ENCODE results near the gene GRM1.

Gene GRM1

DNA sequence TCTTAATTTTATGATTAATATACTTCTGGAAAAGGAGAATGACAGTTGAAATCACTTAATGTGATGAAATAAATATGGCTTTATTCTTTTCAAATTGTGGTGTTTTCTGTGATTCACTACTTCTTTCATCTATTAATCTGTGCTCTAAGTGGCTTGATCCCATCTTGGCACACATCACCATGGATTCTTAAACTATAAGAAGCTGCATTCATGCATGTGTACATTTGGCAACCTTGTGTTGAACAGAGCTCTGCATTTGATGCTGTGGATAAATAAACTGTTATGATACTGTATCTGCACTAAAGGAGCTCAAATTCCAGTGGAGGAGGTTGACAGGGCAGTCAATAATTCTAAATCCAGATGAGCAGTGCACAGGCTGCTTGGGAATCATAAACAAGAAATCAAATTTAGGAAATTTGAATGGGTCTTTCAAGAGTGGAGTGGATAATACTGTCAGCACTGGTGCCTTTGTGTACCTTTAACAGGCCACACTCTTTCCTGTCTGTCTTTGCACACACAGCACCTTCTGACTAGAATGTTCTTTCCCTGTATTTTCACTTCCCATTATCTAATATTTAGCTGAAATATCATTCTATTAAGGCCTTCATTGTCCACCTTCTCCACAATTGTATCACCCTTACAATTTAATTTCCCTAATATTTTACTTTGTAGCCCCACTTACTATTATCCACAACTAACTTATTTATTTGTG, 252.9 kb downstream of the GRM1 start:
- DNase-seq, result no peak

DNA sequence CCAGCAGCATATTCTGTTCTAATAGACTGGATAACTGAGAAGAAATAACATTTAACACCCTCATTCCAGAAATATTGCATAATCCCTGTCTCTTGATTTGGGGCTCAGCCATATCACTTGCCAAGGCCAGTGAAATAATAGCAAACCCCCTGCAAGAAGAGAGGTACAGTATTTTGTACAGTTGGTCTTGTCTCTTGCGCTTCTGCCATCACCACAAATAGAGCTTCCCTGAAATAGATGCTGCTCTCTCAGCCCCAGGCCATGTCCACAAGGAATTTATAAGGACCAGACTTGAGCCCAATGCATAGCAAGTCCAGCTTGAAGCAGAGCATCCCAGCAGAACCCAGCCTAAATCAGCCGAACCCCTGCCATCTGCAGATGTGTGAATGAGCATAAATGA, 254.0 kb downstream of the GRM1 start:
- DNase-seq, result no peak

DNA sequence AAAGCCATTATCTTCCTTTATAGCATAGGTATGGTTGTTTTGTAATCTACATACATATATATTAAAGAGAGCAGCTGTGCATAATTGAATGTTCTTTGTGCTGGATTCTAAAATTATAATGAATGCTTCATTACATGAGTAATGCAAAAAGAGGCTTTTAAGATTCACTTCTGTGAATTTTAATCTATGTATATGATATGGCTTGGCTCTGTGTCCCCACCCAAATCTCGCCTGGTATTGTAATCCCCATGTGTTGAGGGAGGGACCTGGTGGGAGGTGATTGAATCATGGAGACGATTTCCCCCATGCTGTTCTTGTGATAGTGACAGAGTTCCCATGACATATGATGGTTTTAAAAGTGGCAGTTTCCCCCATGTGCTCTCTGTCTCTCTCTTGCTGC, 255.4 kb downstream of the GRM1 start:
- DNase-seq, result no peak

DNA sequence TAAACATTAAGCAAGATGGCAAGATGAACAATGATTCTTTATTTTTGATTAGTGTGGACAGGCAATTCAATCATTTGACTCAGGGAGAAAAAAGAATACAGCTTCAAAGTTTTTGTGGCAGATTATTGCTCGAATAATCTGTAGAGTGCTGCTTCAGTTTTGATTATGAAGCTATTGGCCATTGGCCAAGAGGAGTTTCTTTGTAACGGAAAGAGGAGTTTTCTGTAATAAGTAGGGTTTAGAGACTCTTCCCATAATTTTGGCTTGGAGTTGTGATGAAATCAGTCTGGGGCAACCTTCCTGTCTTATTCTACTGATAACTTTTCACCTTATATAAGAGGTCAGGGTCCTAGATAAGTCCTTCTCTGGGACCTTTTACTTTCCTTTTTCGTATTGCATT, 258.1 kb downstream of the GRM1 start:
- DNase-seq, result no peak

DNA sequence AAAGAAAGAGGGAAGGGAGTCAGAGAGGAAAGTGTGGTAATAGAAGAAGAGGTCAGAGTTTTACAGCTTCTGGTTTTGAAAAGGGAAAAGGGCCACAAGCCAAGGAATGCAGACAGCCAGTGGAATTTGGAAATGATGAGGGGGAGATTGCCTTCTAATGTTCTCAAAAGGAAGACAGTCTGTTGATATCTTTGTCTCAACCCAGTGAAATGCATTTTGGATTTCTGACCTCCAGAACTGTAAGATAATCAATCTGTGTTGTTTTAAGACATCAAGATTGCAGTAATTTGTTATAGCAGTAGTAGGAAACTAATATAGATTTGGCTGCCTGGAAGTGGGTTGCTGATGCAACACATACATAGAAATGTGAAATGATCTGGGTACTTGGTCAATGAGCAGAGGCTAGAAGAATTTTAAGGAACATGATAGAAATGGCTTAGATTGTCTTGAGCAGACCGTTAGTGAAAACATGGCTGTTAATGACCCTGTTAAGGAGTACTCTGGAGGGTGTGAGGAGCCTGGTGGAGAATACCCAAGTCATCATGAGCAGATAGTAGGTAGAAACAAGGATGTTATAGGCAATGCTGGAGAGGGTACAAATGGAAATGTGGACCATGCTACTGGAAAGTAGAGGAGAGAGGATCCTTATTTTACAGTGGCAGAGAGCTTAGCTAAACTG, 259.0 kb downstream of the GRM1 start:
- no peak for DNase-seq

DNA sequence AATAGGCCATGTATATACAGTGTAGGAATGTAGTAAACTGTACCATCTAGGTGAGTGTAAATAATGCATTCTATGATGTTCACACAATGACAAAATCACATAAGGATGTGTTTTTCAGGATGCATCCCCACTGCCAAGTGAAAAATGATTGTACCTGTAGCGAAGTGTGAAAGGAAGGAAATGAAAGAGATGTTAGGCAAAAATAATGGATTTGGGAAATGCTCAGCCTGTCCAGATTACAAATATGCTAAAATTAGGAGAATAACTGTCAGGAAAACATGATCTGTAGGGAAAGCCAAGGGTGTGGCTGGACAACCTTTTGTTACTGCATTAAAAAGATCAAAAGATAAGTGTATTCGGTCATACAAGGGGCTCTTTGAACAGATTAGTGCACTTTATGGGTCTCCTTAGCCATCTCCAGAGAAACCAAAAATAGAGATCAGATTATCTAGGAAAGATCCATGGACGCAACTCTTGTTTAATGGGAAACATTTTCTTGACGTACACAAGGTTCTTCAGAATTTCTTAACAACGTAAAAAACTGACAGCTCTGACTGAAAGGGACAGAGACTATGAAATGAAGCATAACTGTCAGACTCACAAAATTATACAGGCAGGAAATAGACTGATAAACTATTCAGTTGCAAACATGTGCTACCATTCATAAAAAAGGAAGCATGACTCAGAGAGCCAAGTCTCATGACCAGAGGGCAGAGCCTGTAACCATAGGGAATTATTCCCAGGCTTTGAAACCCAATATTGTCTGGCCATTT, 261.1 kb downstream of the GRM1 start:
- DNase-seq, result no peak

DNA sequence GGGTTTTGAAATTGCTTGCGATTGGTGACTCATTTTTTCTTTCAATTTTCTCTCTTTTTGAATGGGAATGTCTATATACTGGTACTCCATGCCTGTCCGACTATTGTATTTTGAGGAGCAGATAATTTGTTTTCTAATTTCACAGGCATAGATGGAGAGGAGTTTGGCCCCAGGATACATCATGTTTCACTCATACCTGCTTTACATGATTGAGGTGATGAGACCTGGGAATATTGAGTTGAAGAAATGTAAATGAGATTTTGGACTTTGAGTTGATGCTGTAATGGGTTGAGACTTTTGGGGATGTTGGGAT, 261.7 kb downstream of the GRM1 start:
- no peak for DNase-seq

DNA sequence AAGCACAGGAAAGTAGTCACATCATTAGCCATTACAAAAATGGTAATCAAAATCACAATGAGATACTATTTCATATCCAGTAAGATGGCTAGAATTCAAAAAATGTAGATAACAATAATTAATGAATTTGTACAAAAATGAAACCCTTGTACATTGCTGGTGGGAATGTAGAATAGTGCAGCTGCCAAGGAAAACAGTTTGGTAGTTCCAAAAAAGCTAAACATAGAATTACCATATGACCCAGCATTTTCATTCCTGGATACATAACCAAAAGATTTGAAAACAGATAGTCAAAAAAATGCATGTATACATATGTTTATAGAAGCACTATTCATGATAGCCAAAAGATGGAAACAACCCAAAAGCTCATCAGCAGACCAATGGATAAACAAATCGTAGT, 263.6 kb downstream of the GRM1 start:
- no peak for DNase-seq

DNA sequence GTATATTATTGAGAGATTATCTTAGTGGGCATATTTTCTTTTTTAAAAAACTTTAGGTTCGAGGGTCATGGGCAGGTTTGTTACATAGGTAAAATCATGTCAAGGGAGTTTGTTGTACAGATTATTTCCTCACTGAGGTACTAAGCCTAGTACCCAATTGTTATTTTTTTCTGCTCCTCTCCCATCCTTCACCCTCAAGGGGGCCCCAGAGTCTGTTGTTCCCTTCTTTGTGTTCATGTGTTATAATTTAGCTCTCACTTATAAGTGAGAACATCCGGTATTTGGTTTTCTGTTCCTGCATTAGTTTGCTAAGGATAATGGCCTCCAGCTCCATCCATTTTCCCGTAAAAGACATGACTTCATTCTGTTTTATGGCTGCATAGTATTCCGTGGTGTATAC, 266.8 kb downstream of the GRM1 start:
- no peak for DNase-seq

DNA sequence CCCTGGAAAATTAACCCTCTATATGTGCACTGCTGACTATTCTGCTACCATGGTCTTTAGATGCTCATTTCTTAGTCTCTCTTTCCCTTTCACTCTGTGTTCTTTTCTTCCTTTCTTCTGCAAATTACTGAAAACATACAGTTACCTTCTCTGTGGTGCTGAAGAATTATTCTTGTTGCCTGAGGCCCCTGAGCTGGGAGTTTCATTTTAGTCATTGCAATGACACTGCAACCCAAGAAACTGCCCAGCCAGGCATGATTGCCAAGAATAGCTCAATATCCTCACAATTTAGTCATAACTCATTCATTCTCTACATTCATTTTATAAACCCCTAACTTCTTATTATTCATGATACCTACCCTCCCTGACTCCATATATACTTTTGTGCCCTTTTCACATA, 269.0 kb downstream of the GRM1 start:
- no peak for DNase-seq

DNA sequence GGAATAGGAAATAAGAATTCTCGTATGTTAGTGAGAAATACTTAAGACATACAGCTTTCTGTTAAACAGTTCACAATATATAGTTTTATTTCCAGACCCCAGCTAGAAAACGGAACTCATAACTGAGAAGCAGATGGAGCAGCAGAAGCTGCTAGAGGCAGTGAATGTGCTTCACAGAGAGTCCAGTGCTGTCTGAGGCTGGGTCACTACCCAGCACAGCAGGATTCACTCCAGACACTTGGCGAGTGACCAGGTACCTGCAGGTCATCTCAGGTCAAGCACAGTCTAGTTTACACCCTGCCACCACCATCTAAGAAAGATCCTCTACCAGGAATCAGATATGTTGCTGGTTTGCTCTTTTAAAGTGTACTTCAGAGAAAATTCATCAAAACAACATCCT, 271.7 kb downstream of the GRM1 start:
- DNase-seq, result no peak

DNA sequence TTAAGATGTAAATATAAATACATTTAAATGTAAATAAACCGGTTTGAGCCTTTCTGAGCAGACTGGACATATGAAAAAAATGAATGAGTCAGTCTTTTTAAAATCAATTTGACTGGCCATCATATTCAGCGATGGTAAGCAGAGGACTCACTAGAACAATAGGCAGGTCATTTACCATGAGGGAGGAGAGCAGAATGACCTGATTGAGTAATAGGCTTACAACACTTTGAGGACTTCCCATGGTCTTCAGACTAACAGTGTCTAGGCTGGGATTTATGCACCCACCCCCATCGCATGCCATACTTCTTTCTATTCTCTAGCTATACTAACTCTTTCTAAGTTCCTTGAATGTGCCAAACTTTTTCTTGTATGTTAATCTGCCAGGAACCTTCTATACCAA, 272.9 kb downstream of the GRM1 start:
- DNase-seq, result no peak

DNA sequence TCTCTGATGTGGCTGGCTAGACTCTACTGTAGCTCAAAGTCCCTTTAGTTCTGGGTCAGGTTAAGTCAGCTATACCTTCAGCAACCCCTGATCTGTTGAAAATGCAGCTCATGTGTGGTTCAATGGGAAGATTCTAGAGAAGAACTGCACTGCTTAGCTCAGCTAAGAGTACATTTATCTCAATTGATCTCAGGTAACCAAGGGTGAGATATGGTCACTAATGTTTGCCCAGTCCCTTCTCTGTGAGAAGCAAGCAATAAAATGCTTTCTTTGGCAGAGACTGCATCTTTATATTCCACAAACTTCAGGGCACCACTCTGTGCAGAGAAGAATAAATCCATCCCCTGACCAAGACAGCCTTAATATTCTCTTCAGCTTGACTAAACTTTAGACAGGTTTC, 274.1 kb downstream of the GRM1 start:
- no peak for DNase-seq

DNA sequence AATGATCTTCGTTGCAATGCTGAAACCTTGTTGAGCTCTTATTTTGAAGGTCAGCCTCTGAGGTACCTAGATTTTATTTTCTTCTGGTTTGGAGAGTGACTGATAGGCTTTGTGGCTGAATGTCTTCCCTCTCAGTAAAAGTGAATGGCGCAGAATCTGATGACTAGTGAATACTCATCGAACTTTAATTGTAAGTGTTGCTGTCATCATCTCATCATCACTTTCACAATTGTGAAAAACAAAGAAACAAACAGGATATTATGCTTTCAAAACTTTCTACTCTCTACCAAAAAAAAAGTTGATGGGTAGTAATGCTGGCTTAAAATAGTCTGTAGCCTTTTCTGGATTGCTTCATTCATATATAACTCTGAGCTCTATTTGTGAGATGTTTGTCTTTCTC, 275.3 kb downstream of the GRM1 start:
- DNase-seq, result no peak

DNA sequence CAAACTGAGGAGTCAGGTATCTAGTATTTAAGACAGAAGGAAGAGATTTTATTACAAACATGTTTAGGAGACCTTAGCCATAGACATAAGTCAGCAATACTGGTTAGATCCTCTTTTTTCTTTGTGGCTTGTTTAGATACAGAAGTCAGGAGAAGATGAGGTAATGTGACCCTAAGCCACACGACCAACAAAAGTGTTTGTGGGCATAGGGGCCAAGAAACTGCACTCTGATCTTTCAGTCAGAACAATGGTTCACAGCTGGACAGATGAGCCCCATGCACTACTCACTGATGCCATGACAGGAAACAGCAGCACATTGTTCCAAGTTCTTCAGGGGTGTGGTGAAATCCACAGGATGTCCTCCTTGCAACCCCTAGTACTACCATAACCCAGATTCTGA, 276.2 kb downstream of the GRM1 start:
- no peak for DNase-seq

DNA sequence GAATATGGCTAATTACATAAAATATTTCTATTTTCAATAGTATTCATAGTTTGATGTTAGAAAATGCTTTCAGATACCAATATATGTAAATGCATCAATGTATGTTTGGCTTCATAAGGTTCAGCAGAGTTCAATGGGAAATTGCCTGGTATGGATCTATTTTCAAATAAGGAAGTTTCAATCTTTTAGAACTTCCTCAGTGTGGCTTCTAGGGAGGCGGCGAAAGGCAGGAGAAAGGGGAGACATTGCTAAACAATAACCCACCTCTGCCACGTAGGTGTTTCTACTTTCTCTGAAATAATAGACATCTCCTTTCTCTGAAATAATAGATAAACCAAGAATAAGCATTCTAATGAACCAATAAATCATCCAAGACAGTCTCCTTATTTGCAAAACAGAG, 277.1 kb downstream of the GRM1 start:
- no peak for DNase-seq

DNA sequence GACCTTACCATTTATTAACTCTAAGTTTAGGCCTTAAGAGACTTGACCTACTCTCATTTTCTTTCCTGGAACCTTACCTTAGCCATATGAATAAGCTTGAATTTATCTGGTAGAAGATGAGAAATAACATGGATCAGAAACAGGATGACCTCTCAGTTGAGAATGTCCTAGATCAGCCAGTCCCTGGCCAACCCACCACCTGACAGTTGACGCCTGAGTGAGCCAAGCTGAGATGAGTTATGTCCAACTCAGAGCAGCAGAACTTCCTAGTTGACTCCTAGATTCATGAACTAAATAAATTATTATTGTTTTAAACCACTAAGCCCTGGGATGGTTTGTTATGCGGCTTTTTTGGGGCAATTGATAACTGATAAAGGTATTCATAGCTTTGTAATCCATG, 281.8 kb downstream of the GRM1 start:
- no peak for DNase-seq

DNA sequence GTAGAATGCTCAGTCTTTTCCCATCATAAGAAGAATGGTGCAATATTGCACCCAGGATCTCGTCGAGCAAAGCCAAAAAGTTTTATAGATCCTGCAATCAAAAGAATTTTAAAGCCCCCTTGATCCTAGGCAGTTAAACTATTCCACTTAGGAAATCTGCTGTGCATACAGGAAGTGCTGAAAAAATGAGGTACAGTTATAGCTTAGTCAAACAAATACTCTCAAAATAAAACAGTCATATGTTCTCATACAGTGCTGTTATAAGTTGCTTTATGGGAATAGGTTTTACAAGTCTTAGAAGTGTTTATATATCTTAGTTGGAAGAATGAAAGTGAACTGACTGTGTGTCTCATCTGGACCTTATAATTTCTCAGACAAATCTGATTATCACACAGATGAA, 282.2 kb downstream of the GRM1 start:
- no peak for DNase-seq

DNA sequence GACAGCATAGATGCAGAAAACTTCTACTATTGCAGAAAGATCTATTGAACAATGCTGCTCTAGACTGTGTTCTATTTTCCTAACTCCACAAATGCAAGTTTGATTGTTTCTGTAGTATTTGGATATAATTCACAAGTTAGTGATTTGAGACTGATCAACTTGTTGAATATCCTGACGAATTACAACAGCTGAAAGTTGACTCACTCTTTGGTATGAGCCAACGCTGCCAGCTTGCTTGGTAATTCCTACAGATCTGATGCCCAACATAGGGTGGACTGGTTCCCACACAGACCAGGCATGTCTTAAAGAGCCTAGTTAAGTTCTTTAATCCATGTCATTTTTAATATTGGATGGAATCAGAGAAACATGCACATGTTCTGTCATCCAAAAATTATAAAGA, 283.7 kb downstream of the GRM1 start:
- no peak for DNase-seq

DNA sequence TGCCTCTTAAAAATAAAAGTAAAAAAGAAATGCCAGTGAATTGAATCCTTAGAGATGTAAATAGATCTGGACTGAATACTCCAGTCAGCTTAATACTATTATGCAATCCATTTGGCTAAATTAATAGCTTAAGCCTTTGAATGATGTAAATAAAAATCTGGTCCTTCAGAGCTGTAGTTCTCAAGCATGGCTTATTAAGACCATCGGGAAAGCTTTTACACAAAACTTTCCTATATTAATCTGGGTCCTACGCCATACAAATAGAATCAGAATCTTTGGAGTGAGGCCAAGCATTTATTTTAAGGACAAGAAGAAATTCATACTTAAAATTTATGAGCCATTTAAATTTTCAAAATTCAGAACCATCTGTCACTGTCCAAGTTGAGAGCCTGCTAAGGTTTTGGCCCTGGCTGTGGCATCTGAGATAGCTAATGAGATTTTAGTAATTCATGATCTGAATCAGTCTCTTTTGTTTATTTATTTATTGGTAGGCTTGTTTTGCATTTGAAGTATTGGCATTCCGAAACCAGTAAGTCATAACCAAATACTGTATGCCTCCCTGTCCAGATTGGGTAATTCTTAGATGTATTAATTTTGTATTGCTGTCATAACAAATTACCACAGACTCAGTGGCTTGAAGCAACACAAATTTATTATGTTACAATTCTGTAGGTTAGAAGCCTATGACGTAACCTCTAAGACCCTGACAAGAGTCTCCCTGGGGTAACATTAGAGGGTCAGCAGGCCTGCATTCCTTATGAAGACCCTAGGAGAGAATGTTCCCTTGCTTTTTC, 286.7 kb downstream of the GRM1 start:
- no peak for DNase-seq

DNA sequence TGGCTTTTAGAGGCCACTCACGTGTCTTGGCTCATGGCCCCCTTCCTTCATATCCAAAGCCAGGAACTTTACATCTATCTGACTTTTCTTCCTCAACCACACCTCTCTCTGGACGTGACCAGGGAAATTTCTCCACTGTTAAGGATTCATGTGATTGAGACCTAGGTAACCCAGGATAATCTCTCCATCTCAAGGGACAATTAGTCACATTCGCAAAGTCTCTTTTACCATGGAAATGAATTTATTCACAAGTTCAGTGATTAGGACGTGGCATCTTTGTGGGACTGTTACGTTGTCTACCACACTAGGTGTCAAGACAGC, 287.3 kb downstream of the GRM1 start:
- no peak for DNase-seq

DNA sequence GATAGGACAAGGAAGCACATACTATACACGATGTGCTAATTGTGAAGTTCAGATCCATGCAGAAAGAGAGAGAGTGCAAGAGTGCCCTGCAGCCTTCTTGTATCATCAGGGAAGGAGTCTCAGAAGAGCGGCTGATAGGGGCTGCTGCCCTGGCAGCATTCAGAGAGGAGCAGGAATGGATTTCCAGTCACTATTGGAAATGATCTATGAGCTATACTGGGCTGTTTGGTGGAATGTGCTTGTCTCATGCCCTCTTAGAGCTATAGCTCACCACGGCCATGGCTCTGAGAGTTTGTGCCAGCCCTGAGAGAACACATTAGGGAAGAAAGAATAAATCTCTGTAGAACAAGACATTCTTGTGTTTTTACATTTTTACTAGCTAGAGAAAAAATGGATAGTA, 302.2 kb downstream of the GRM1 start:
- no peak for DNase-seq

DNA sequence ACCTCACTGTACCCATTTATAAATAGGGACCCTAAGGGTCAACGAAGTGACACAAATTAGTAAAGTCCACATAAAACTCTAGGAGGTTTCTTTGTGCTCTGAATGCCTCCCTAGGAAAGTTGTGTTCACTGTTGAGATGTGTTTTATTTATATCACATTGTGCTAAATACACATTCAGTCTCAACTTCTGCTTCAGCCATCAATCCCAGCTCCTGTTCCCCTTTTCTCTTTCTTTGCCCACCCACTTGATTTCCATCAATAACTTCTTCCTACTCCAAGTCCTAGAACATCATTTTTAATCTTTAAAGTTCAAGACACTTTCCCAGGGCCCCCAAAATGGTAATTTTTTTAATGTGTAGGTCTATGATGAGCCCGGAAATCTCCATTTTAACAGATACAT, 306.5 kb downstream of the GRM1 start:
- DNase-seq, result no peak

DNA sequence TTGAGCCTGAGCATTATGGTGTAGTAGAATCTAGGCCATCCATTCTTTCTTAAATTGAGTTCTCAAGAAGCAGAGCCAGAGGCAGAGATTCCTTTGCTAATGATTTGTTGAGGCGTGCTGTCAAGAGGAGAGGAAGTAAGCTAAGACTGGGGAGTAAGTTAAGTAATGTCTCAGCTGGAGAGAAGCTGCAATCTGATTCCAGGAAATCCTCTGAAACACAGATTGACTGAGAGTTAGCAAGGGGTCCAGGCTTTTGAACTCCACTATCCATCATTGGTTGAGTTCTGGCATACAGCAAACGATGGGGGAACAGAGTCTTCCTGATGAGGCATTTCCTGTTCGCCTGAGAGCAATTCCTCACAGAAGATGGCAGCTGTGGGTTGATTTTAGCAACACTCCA, 307.3 kb downstream of the GRM1 start:
- no peak for DNase-seq
